ENCODE measurements around the gene FRAT2. TPM values are rescaled to one million over a fixed set of nuclear protein-coding genes. Genes with fewer than 3 reads are reported as not detected.

Gene FRAT2
- total and polyA plus RNA-seq, 2 of the 4 experiments (the other 2 are of a cell fraction), result 2.0 to 2.5 TPM

Small RNA genes within 50 kb of the gene (microRNA-seq; reads per million reads assigned to microRNA genes)
- not detected for gene RF00017 (ENCODE audit: insufficient read depth, insufficient read length)

Small RNA genes within 50 kb of the gene (small RNA-seq; reads per million reads assigned to genes)
- 0 reads per million in 5 experiments for gene RF00017

Other genes with a start within 250 kb of the FRAT2 start
- gene SLIT1, start 148.8 kb downstream of the FRAT2 start, total RNA-seq (2012; rRNA removed), result under 0.01 TPM in 1 of 2 replicates, not detected in the other
- under 0.01 and 0.03 TPM in 2 replicates for gene SLIT1, start 148.8 kb downstream of the FRAT2 start, polyA plus RNA-seq (2012; rRNA removed)
- 7.0 and 12.8 TPM in 2 replicates for gene ARHGAP19, start 42.1 kb downstream of the FRAT2 start, total RNA-seq (2012; rRNA removed)
- gene ARHGAP19, start 42.1 kb downstream of the FRAT2 start, polyA plus RNA-seq (2012; rRNA removed), result 5.5 and 6.3 TPM in 2 replicates
- gene FRAT1, start 15.5 kb downstream of the FRAT2 start, total RNA-seq (2012; rRNA removed), result 0.54 and 0.83 TPM in 2 replicates
- gene FRAT1, start 15.5 kb downstream of the FRAT2 start, polyA plus RNA-seq (2012; rRNA removed), result 0.89 and 0.92 TPM in 2 replicates
- gene RRP12, start 66.6 kb upstream of the FRAT2 start, total RNA-seq (2012; rRNA removed), result 21.5 and 22.2 TPM in 2 replicates
- 22.4 and 23.3 TPM in 2 replicates for gene RRP12, start 66.6 kb upstream of the FRAT2 start, polyA plus RNA-seq (2012; rRNA removed)
- 716 and 841 TPM in 2 replicates for gene PGAM1, start 91.5 kb upstream of the FRAT2 start, total RNA-seq (2012; rRNA removed)
- gene PGAM1, start 91.5 kb upstream of the FRAT2 start, polyA plus RNA-seq (2012; rRNA removed), result 617 and 686 TPM in 2 replicates
- gene EXOSC1, start 111.3 kb upstream of the FRAT2 start, total RNA-seq (2012; rRNA removed), result 47.2 and 51.6 TPM in 2 replicates
- 48.8 and 49.7 TPM in 2 replicates for gene EXOSC1, start 111.3 kb upstream of the FRAT2 start, polyA plus RNA-seq (2012; rRNA removed)
- gene ZDHHC16, start 111.4 kb upstream of the FRAT2 start, total RNA-seq (2012; rRNA removed), result 51.7 and 64.0 TPM in 2 replicates
- gene ZDHHC16, start 111.4 kb upstream of the FRAT2 start, polyA plus RNA-seq (2012; rRNA removed), result 54.7 and 57.9 TPM in 2 replicates
- gene MMS19, start 163.7 kb upstream of the FRAT2 start, total RNA-seq (2012; rRNA removed), result 55.3 and 70.1 TPM in 2 replicates
- gene MMS19, start 163.7 kb upstream of the FRAT2 start, polyA plus RNA-seq (2012; rRNA removed), result 72.7 TPM in 2 replicates
- gene UBTD1, start 164.2 kb upstream of the FRAT2 start, total RNA-seq (2012; rRNA removed), result 21.9 TPM in 2 replicates
- 44.9 and 57.5 TPM in 2 replicates for gene UBTD1, start 164.2 kb upstream of the FRAT2 start, polyA plus RNA-seq (2012; rRNA removed)
- 0.28 and 0.36 TPM in 2 replicates for gene ANKRD2, start 238.1 kb upstream of the FRAT2 start, total RNA-seq (2012; rRNA removed)
- 0.40 and 0.65 TPM in 2 replicates for gene ANKRD2, start 238.1 kb upstream of the FRAT2 start, polyA plus RNA-seq (2012; rRNA removed)
- gene HOGA1, start 249.7 kb upstream of the FRAT2 start, total RNA-seq (2012; rRNA removed), result 0.36 and 0.56 TPM in 2 replicates
- 0.41 and 0.42 TPM in 2 replicates for gene HOGA1, start 249.7 kb upstream of the FRAT2 start, polyA plus RNA-seq (2012; rRNA removed)